Neural progenitor cell (in vitro differentiated cells): ENCODE data around the gene GRN.

Source experiments
- CTCF ChIP-seq: fragments of 200-600 bp; sonication (generic); IDR thresholded peaks from 2 replicates; pipeline ENCODE4 v1.5.1; 2017; ENCODE audit warnings: antibody characterized with exemption, mild to moderate bottlenecking
- EZH2 ChIP-seq: fragments of 200-600 bp; sonication (generic); IDR thresholded peaks from 2 replicates; pipeline ENCODE4 v1.6.1; 2017; ENCODE audit warnings: antibody characterized with exemption, mild to moderate bottlenecking, moderate library complexity

GRCh38 chr17:44374306-44375195 lies 29.4 kb downstream of the GRN start:
- no peak for TF ChIP-seq CTCF
- no peak for TF ChIP-seq EZH2
